HG03280 (cell line): ENCODE results near the gene IFITM10.

ENCODE experiments used
- ATAC-seq: cut with Tn5 transposase; IDR thresholded peaks from one replicate; pipeline ENCODE4 v1.9.1; 2021; ENCODE audit warnings: mild to moderate bottlenecking, moderate library complexity; ENCODE audit not compliant: unreplicated experiment

The IFITM10 gene

GRCh38 chr11:1750481-1750839 is at the start of gene IFITM10:
IFITM10 (minus strand) TSS chr11:1750595; CDS start chr11:1750442, 153 bp downstream.
- ATAC-seq = no peak

GRCh38 chr11:1797391-1798125 is 47.2 kb upstream of the IFITM10 start:
- ATAC-seq = no peak

- ATAC-seq = no peak
These were observed 46.1 kb upstream of the IFITM10 start for GRCh38 chr11:1796413-1797011.

- ATAC-seq = no peak
These were observed 42.7 kb upstream of the IFITM10 start for GRCh38 chr11:1793081-1793480.

GRCh38 chr11:1792461-1792860 is 42.1 kb upstream of the IFITM10 start:
- no peak for ATAC-seq

GRCh38 chr11:1791912-1792311 is 41.5 kb upstream of the IFITM10 start:
- ATAC-seq = no peak

- ATAC-seq = no peak
These were observed 36.1 kb upstream of the IFITM10 start for GRCh38 chr11:1786466-1786865.

GRCh38 chr11:1785749-1786413 is 35.5 kb upstream of the IFITM10 start:
- ATAC-seq = no peak

- no peak for ATAC-seq
These were observed 34.6 kb upstream of the IFITM10 start for GRCh38 chr11:1784761-1785650.

GRCh38 chr11:1783725-1784529 is 33.5 kb upstream of the IFITM10 start:
- ATAC-seq = no peak

- no peak for ATAC-seq
These were observed 32.7 kb upstream of the IFITM10 start for GRCh38 chr11:1782831-1783724.

GRCh38 chr11:1782031-1782590 is 31.7 kb upstream of the IFITM10 start:
- ATAC-seq = no peak

GRCh38 chr11:1781593-1781975 is 31.2 kb upstream of the IFITM10 start:
- no peak for ATAC-seq

- ATAC-seq = no peak
These were observed 30.6 kb upstream of the IFITM10 start for GRCh38 chr11:1780700-1781592.

GRCh38 chr11:1779806-1780699 is 29.7 kb upstream of the IFITM10 start:
- ATAC-seq = no peak

- ATAC-seq = no peak
These were observed 28.8 kb upstream of the IFITM10 start for GRCh38 chr11:1779034-1779805.
